GM12878 (cell line): Measurements from ENCODE around the gene SIGMAR1. TPM values are rescaled to one million over a fixed set of nuclear protein-coding genes. Genes with fewer than 3 reads are reported as not detected.

ENCODE experiments used
- ASH2L ChIP-seq: fragments of 300-600, 200-600 bp; sonication (generic); IDR thresholded peaks from 2 replicates; pipeline ENCODE4 v1.6.1; 2017; ENCODE audit warnings: low read depth, mild to moderate bottlenecking, borderline replicate concordance
- CBFB ChIP-seq: IDR thresholded peaks from 2 replicates; pipeline ENCODE4 v1.6.1; 2016; ENCODE audit warnings: antibody characterized with exemption, low read depth
- CBX3 ChIP-seq: fragments of 200-600 bp; sonication (generic); IDR thresholded peaks from 2 replicates; pipeline ENCODE4 v1.6.1; 2016; ENCODE audit warnings: low read depth, borderline replicate concordance
- CHD4 ChIP-seq: fragments of 200-600 bp; sonication (generic); IDR thresholded peaks from 2 replicates; pipeline ENCODE4 v1.6.1; 2016; ENCODE audit warnings: mild to moderate bottlenecking
- ETV6 ChIP-seq, 2 experiments: fragments of 450-650 bp in 1 of 2; IDR thresholded peaks in 1 of 2; conservative IDR thresholded peaks in 1 of 2; 2 replicates each; pipeline ENCODE4 v1.6.1; 2014; ENCODE audit warnings: antibody characterized with exemption in 1 of 2, borderline replicate concordance in 1 of 2, low read depth in 1 of 2, mild to moderate bottlenecking in 1 of 2, moderate library complexity in 1 of 2
- FOS ChIP-seq: IDR thresholded peaks from 3 replicates; pipeline ENCODE4 v1.6.1; 2011; ENCODE audit warnings: borderline replicate concordance; ENCODE audit not compliant: insufficient read length; ENCODE audit errors: extremely low read depth
- HCFC1 ChIP-seq: fragments of 150-350 bp; IDR thresholded peaks from 2 replicates; pipeline ENCODE4 v1.6.1; 2014; ENCODE audit warnings: low read length
- HDAC2 ChIP-seq: fragments of 200-600 bp; sonication (generic); IDR thresholded peaks from 2 replicates; pipeline ENCODE4 v1.6.1; 2017
- HDGF ChIP-seq: fragments of 450-650 bp; IDR thresholded peaks from 2 replicates; pipeline ENCODE4 v1.6.1; 2016; ENCODE audit warnings: antibody characterized with exemption
- IKZF2 ChIP-seq, 2 experiments: fragments of 450-650 bp; IDR thresholded peaks; 2 replicates each; pipeline ENCODE4 v1.6.1; 2017; ENCODE audit warnings: mild to moderate bottlenecking in 2 of 2, moderate library complexity in 2 of 2
- MEF2B ChIP-seq: fragments of 450-650 bp; IDR thresholded peaks from 2 replicates; pipeline ENCODE4 v1.6.1; 2018; ENCODE audit warnings: mild to moderate bottlenecking, moderate library complexity; ENCODE audit not compliant: partially characterized antibody, poor library complexity, severe bottlenecking
- MYC ChIP-seq: IDR thresholded peaks from 2 replicates; pipeline ENCODE4 v1.6.1; 2011; ENCODE audit warnings: mild to moderate bottlenecking, low read length, moderate library complexity, inconsistent platforms; ENCODE audit not compliant: insufficient read depth, insufficient replicate concordance, insufficient read length, severe bottlenecking
- PRDM15 ChIP-seq: fragments of 450-650 bp; formaldehyde crosslinking; IDR thresholded peaks from 2 replicates; pipeline ENCODE4 v1.4.0; 2020; ENCODE audit warnings: mild to moderate bottlenecking, moderate library complexity
- RB1 ChIP-seq: fragments of 450-650 bp; formaldehyde crosslinking; IDR thresholded peaks from 2 replicates; pipeline ENCODE4 v1.6.1; 2017; ENCODE audit warnings: mild to moderate bottlenecking, borderline replicate concordance
- RFX5 ChIP-seq: IDR thresholded peaks from 2 replicates; pipeline ENCODE4 v1.6.1; 2011; ENCODE audit warnings: low read depth, low read length, improper control_type of control experiment
- SMAD1 ChIP-seq: fragments of 450-650 bp; IDR thresholded peaks from 2 replicates; pipeline ENCODE4 v1.6.1; 2018; ENCODE audit warnings: mild to moderate bottlenecking, low read depth; ENCODE audit not compliant: partially characterized antibody
- TBL1XR1 ChIP-seq: IDR thresholded peaks from 2 replicates; pipeline ENCODE4 v1.6.1; 2012; ENCODE audit warnings: low read depth, low read length, improper control_type of control experiment
- YY1 ChIP-seq: IDR thresholded peaks from 2 replicates; pipeline ENCODE4 v1.6.1; 2011; ENCODE audit warnings: low read depth, mild to moderate bottlenecking, low read length
- ZBED1 ChIP-seq: IDR thresholded peaks from 2 replicates; pipeline ENCODE4 v1.6.1; 2016; ENCODE audit warnings: borderline replicate concordance
- ZNF592 ChIP-seq: fragments of 450-650 bp; IDR thresholded peaks from 2 replicates; pipeline ENCODE4 v1.6.1; 2017; ENCODE audit warnings: mild to moderate bottlenecking, moderate library complexity
- polyA plus RNA-seq, 11 experiments: library from polyadenylated mRNA; depleted of rRNA in 4 of 11; unstranded in 6 of 11; stranded (reverse) in 5 of 11; fragments of >200 nt; fragmentation: Nextera tagmentation in 4 of 11; fragmentation: Illumina TruSeq in 1 of 11; extraction: Ambion mirVana in 4 of 11; extraction: Trizol in 1 of 11; gene quantifications; 1 replicate in 1 of 11; 2 replicates in 10 of 11; pipeline versions ENCODE4 v1.2.1 to v1.2.3, GENCODE V29; 2011 to 2016; ENCODE audit warnings: inconsistent platforms in 2 of 11, missing spikeins in 2 of 11, low read depth in 1 of 11
- total RNA-seq, 4 experiments: library from RNA; depleted of rRNA in 3 of 4; stranded (reverse); fragments of >200 nt in 3 of 4; fragmentation: Illumina TruSeq in 1 of 4; extraction: Trizol in 1 of 4; gene quantifications; 2 replicates each; pipeline versions ENCODE4 v1.2.1 to v1.2.3, GENCODE V29; 2013 to 2021
- TF ChIP-seq, protein P1 (sequence below): IDR thresholded peaks from 2 replicates; pipeline ENCODE4 v1.6.1; 2011; ENCODE audit warnings: low read depth, mild to moderate bottlenecking, low read length, moderate library complexity, borderline replicate concordance; ENCODE audit errors: extremely low read depth

SIGMAR1 gene
- total and polyA plus RNA-seq, 10 of the 15 experiments (the other 5 are each of a cell fraction or from before 2014, with no cell fraction given), result 7.1 to 133 (median 69.5) TPM

DNA sequence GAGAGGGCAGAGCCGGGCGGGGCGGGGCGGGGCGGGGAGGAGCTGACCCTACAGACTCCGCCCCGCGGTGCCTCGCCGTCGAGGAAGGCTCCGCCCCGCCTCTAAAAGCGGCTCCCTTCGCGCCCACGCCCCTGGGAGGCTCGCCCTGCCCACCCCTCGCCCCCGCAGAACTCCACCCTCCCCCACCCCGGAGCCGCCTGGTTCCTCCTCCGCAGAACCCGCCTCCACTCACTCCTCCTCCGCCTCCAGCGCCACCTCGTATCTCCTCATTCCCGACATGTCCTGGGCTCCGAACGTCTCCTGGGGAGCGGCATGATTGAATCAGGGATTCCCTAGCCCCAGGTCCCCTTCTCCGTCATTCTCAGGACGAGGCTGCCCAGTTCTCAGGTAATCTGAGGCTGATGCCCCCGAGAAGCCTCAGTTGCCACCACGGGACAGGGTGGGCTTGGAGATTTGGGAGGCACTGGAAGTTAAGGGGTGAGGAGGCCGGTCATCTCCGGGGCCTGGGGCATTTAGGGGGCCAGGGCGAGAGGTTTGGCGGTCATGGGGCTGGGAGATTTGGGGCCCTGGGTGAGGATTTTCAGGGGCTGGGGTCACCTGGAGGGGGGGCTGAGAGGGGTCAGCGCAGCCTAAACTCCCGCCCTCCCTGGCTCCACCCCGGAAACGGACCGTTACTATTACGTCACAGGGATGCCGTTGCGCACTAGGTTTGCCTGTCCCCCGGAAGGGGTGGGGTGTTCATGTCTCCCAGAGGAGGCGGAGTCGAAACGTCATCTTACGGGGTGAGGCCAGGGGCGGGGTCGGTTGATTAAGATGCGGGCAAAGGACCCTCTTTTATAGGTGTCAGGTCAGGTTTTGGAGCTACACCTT is 28.0 kb upstream of the SIGMAR1 start (continued):
- no peak for TF ChIP-seq PRDM15 (CRISPR knock-in tag)
- no peak for TF ChIP-seq ASH2L
- no peak for TF ChIP-seq SMAD1
- no peak for TF ChIP-seq ZBED1
- TF ChIP-seq, protein P1, sequence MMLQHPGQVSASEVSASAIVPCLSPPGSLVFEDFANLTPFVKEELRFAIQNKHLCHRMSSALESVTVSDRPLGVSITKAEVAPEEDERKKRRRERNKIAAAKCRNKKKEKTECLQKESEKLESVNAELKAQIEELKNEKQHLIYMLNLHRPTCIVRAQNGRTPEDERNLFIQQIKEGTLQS, result no peak
- TF ChIP-seq CBFB, result no peak
- no peak for TF ChIP-seq TBL1XR1
- no peak for TF ChIP-seq HDGF
- TF ChIP-seq IKZF2 (IDR thresholded peaks at IDR 0.05), result peak in 1 of 2 experiments; percentile 36; a peak in 2 of 4 replicates
- no peak for TF ChIP-seq HDAC2
- no peak for TF ChIP-seq FOS
- no peak for TF ChIP-seq MEF2B
- TF ChIP-seq RB1, result no peak
- no peak for TF ChIP-seq CBX3
- no peak for TF ChIP-seq CHD4
- TF ChIP-seq YY1, result 0 out of 2 replicates have a peak, but pooled peaks have one; percentile 28
- no peak for TF ChIP-seq HCFC1
- no peak for TF ChIP-seq ZNF592
- no peak for TF ChIP-seq RFX5
- no peak for TF ChIP-seq MYC
- no peak for TF ChIP-seq ETV6 (conservative IDR thresholded peaks at IDR 0.05 in 1 of 2, IDR thresholded peaks at IDR 0.05 in 1 of 2; ENCODE audit: borderline replicate concordance in 1 of 2, low read depth in 1 of 2)
